HEK293T (cell line): ENCODE data around the gene SPPL2A.

Source experiments
- ARNT ChIP-seq: fragments of 450-650 bp; IDR thresholded peaks from 2 replicates; pipeline ENCODE4 v1.6.1; 2017; ENCODE audit warnings: mild to moderate bottlenecking
- BHLHE40 ChIP-seq: fragments of 450-650 bp; IDR thresholded peaks from 2 replicates; pipeline ENCODE4 v1.6.1; 2016; ENCODE audit warnings: mild to moderate bottlenecking, moderate library complexity, borderline replicate concordance
- ELF4 ChIP-seq: fragments of 450-650 bp; IDR thresholded peaks from 2 replicates; pipeline ENCODE4 v1.6.1; 2017; ENCODE audit warnings: antibody characterized with exemption
- FOXA1 ChIP-seq: fragments of 450-650 bp; IDR thresholded peaks from 2 replicates; pipeline ENCODE4 v1.6.1; 2016; ENCODE audit warnings: mild to moderate bottlenecking
- FOXK2 ChIP-seq: fragments of 450-650 bp; IDR thresholded peaks from 2 replicates; pipeline ENCODE4 v1.6.1; 2016; ENCODE audit warnings: mild to moderate bottlenecking
- FOXM1 ChIP-seq: fragments of 450-650 bp; IDR thresholded peaks from 2 replicates; pipeline ENCODE4 v1.6.1; 2017; ENCODE audit warnings: mild to moderate bottlenecking, borderline replicate concordance
- HDGF ChIP-seq: fragments of 450-650 bp; IDR thresholded peaks from 2 replicates; pipeline ENCODE4 v1.6.1; 2017; ENCODE audit warnings: antibody characterized with exemption, borderline replicate concordance
- L3MBTL2 ChIP-seq: fragments of 450-650 bp; conservative IDR thresholded peaks from 2 replicates; pipeline ENCODE4 v1.6.1; 2016; ENCODE audit warnings: mild to moderate bottlenecking
- NFRKB ChIP-seq: fragments of 450-650 bp; IDR thresholded peaks from 2 replicates; pipeline ENCODE4 v1.6.1; 2016; ENCODE audit warnings: mild to moderate bottlenecking, moderate library complexity
- PKNOX1 ChIP-seq: fragments of 450-650 bp; IDR thresholded peaks from 2 replicates; pipeline ENCODE4 v1.6.1; 2016
- SP1 ChIP-seq: fragments of 450-650 bp; IDR thresholded peaks from 2 replicates; pipeline ENCODE4 v1.6.1; 2017
- SUZ12 ChIP-seq: fragments of 450-650 bp; IDR thresholded peaks from 2 replicates; pipeline ENCODE4 v1.6.1; 2016; ENCODE audit warnings: mild to moderate bottlenecking
- TARDBP ChIP-seq: fragments of 450-650 bp; IDR thresholded peaks from 2 replicates; pipeline ENCODE4 v1.6.1; 2016
- ZNF384 ChIP-seq: fragments of 450-650 bp; IDR thresholded peaks from 2 replicates; pipeline ENCODE4 v1.6.1; 2016

GRCh38 chr15:50767332-50767861, 1.9 kb upstream of the SPPL2A start:
- TF ChIP-seq ZNF384 (no peak), ELF4 (no peak), TARDBP (no peak), ARNT (no peak), FOXA1 (no peak), BHLHE40 (no peak), SP1 (no peak), FOXM1 (no peak), NFRKB (no peak), FOXK2 (no peak), PKNOX1 (no peak), L3MBTL2 (no peak), HDGF (no peak), SUZ12 (no peak)
